Liver (tissue), 9 donors: Measurements from ENCODE around the gene BMP7. TPM values are rescaled to one million over a fixed set of nuclear protein-coding genes. Genes with fewer than 3 reads are reported as not detected.

Experiments
- DNase-seq: peaks from one replicate; pipeline ENCODE4 v3.0.0-alpha.2; 2017; ENCODE audit warnings: low spot score
- H3K27ac ChIP-seq, 2 donors: one replicate each; pipeline ENCODE4 v1.7.0; 2013; ENCODE audit warnings: inconsistent platforms in 2 of 2, low read length in 2 of 2, control low read depth in 1 of 2, low read depth in 1 of 2, mild to moderate bottlenecking in 1 of 2
- H3K27me3 ChIP-seq, 4 donors: one replicate each; pipeline versions ENCODE4 v1.6.1 to v1.7.0; 2013; ENCODE audit warnings: low read length in 3 of 4, inconsistent platforms in 1 of 4, mild to moderate bottlenecking in 1 of 4, moderate library complexity in 1 of 4; ENCODE audit not compliant: control insufficient read depth in 4 of 4, insufficient read depth in 4 of 4
- H3K36me3 ChIP-seq, 4 donors: one replicate each; pipeline versions ENCODE4 v1.6.1 to v1.7.0; 2013; ENCODE audit warnings: low read length in 3 of 4, mild to moderate bottlenecking in 3 of 4, low read depth in 1 of 4, moderate library complexity in 1 of 4; ENCODE audit not compliant: control insufficient read depth in 4 of 4, insufficient read depth in 3 of 4
- H3K4me1 ChIP-seq, 4 donors: one replicate each; pipeline versions ENCODE4 v1.6.1 to v1.7.0; 2013; ENCODE audit warnings: low read length in 3 of 4, mild to moderate bottlenecking in 3 of 4, moderate library complexity in 1 of 4; ENCODE audit not compliant: control insufficient read depth in 4 of 4, insufficient read depth in 4 of 4
- H3K4me3 ChIP-seq, 3 donors: one replicate each; pipeline versions ENCODE4 v1.6.1 to v1.7.0; 2013; ENCODE audit warnings: low read length in 3 of 3, control low read depth in 1 of 3, low read depth in 1 of 3, mild to moderate bottlenecking in 1 of 3
- H3K9ac ChIP-seq, 2 donors: one replicate each; pipeline ENCODE4 v1.7.0; 2013; ENCODE audit warnings: low read length in 2 of 2, mild to moderate bottlenecking in 2 of 2, moderate library complexity in 2 of 2, control low read depth in 1 of 2, low read depth in 1 of 2
- H3K9me3 ChIP-seq, 4 donors: one replicate each; pipeline versions ENCODE4 v1.6.1 to v1.7.0; 2013; ENCODE audit warnings: low read length in 3 of 4; ENCODE audit not compliant: control insufficient read depth in 4 of 4
- EGR1 ChIP-seq, 2 donors: IDR thresholded peaks; 2 replicates each; pipeline ENCODE4 v1.6.1; 2016 to 2018; ENCODE audit warnings: antibody characterized with exemption in 2 of 2, low read depth in 2 of 2
- FOXA1 ChIP-seq: IDR thresholded peaks from 2 replicates; pipeline ENCODE4 v1.6.1; 2016; ENCODE audit warnings: antibody characterized with exemption
- FOXA2 ChIP-seq: IDR thresholded peaks from 2 replicates; pipeline ENCODE4 v1.6.1; 2016; ENCODE audit warnings: antibody characterized with exemption
- GABPA ChIP-seq, 2 donors: IDR thresholded peaks in 1 of 2; conservative IDR thresholded peaks in 1 of 2; 2 replicates each; pipeline ENCODE4 v1.6.1; 2016; ENCODE audit warnings: antibody characterized with exemption in 2 of 2, mild to moderate bottlenecking in 1 of 2, moderate library complexity in 1 of 2
- HNF4A ChIP-seq, 2 donors: conservative IDR thresholded peaks; 2 replicates each; pipeline ENCODE4 v1.6.1; 2016; ENCODE audit warnings: antibody characterized with exemption in 2 of 2, mild to moderate bottlenecking in 2 of 2
- HNF4G ChIP-seq: IDR thresholded peaks from 2 replicates; pipeline ENCODE4 v1.6.1; 2016; ENCODE audit warnings: antibody characterized with exemption
- JUND ChIP-seq, 2 donors: IDR thresholded peaks; 2 replicates each; pipeline ENCODE4 v1.6.1; 2016; ENCODE audit warnings: antibody characterized with exemption in 2 of 2
- NR2F2 ChIP-seq: IDR thresholded peaks from 2 replicates; pipeline ENCODE4 v1.6.1; 2016; ENCODE audit warnings: antibody characterized with exemption
- RAD21 ChIP-seq, 2 donors: IDR thresholded peaks; 2 replicates each; pipeline ENCODE4 v1.6.1; 2016; ENCODE audit warnings: antibody characterized with exemption in 2 of 2, mild to moderate bottlenecking in 2 of 2
- RXRA ChIP-seq, 2 donors: IDR thresholded peaks; 2 replicates each; pipeline ENCODE4 v1.6.1; 2017 to 2018; ENCODE audit warnings: antibody characterized with exemption in 2 of 2, mild to moderate bottlenecking in 1 of 2
- SP1 ChIP-seq: IDR thresholded peaks from 2 replicates; pipeline ENCODE4 v1.6.1; 2018; ENCODE audit warnings: antibody characterized with exemption, mild to moderate bottlenecking
- TAF1 ChIP-seq: conservative IDR thresholded peaks from 2 replicates; pipeline ENCODE4 v1.6.1; 2016; ENCODE audit warnings: antibody characterized with exemption, mild to moderate bottlenecking
- YY1 ChIP-seq: IDR thresholded peaks from 2 replicates; pipeline ENCODE4 v1.6.1; 2016; ENCODE audit warnings: antibody characterized with exemption, mild to moderate bottlenecking
- WGBS: extraction: QIAGEN DNeasy Blood & Tissue Kit; methylation state at CpG from one replicate; pipeline ENCODE4 v1.1.7; 2013; 5-methylcytosine and 5-hydroxymethylcytosine counted together
- polyA plus RNA-seq, 2 donors: library from polyadenylated mRNA; stranded (reverse) in 1 of 2; unstranded in 1 of 2; fragments of 200-250 nt in 1 of 2; fragments of >200 nt in 1 of 2; fragmentation: Nextera tagmentation in 1 of 2; extraction: Ambion mirVana in 1 of 2; gene quantifications; one replicate each; pipeline versions ENCODE4 v1.2.1 to v1.2.3, GENCODE V29; 2013 to 2015
- total RNA-seq, 2 donors: library from RNA; depleted of rRNA; stranded (reverse); fragments of >200 nt; gene quantifications; one replicate each; pipeline ENCODE4 v1.2.3, GENCODE V29; 2014
- TF ChIP-seq, protein P1 (sequence below): IDR thresholded peaks from 2 replicates; pipeline ENCODE4 v1.6.1; 2016; ENCODE audit warnings: antibody characterized with exemption
- TF ChIP-seq, protein P2 (sequence below): IDR thresholded peaks from 2 replicates; pipeline ENCODE4 v1.6.1; 2016; ENCODE audit warnings: antibody characterized with exemption
- TF ChIP-seq, protein P3 (sequence below): IDR thresholded peaks from 2 replicates; pipeline ENCODE4 v1.6.1; 2016; ENCODE audit warnings: antibody characterized with exemption, mild to moderate bottlenecking
- TF ChIP-seq, protein P4 (sequence below): fragments of 150-350 bp; IDR thresholded peaks from 2 replicates; pipeline ENCODE4 v1.5.1; 2017; ENCODE audit warnings: improper control_type of control experiment, low read depth, low read length; ENCODE audit not compliant: missing input control
- donor health status: healthy.
- donor health status: healthy.
- donor health status: healthy.
- donor health status: healthy.
- donor health status: healthy.

BMP7 gene
- total and polyA plus RNA-seq, 4 donors, result not detected

DNA sequence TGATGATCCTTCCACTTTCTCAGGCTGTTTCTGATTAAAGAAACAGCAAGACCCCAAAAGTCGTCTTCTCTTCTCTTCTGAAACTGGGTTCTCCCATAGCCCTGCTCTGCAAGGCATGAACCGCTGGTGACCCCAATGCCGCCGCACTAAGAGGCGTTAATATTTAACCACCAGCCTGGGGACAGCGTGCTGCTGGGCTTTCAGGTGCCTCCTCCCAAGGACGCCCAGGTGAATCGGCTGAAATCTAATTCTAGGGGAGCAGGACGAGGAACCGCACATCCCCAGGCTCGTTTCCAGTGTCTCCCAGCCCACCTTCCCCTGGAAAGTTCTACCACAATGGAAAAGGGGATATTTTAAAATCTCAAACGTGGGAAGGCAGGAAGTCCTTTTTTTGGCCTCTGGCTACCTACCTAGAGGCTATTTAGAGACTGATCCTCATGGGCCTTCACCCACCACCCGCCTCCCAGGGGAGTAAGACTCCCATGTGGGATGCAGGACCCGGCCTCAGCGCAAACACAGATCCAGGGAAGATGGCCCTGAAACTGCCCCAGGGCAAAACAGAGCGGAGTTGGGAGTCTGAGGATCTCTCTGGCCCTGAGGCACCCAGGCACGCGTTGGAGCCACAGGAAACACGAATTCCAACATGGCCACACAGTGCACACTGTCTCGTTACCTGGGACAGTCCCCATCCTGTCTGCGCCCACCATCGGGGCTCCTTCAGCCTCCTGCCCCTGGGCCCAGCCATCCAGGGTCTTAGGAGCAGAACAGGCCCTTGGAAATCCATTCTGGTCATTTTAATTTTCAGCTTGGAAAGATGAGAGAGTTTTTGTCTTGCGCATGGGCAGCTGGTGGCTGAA lies 56.2 kb downstream of the BMP7 start:
- WGBS, result 53% methylated on average over 23 of the region's 23 CpGs
- H3K27ac ChIP-seq, result no peak overlapping the region
- H3K9me3 ChIP-seq, result no peaks in the 10 kb centered on the region
- peak; percentile 47 for DNase-seq
- H3K4me1 ChIP-seq, result peaks cover 3 to 9% (median 7%) of the 10 kb centered on the region in 4 donors
- no peak overlapping the region for H3K4me3 ChIP-seq
- no peaks in the 10 kb centered on the region for H3K36me3 ChIP-seq
- H3K27me3 ChIP-seq, result no peaks in the 10 kb centered on the region
- TF ChIP-seq, protein P1, sequence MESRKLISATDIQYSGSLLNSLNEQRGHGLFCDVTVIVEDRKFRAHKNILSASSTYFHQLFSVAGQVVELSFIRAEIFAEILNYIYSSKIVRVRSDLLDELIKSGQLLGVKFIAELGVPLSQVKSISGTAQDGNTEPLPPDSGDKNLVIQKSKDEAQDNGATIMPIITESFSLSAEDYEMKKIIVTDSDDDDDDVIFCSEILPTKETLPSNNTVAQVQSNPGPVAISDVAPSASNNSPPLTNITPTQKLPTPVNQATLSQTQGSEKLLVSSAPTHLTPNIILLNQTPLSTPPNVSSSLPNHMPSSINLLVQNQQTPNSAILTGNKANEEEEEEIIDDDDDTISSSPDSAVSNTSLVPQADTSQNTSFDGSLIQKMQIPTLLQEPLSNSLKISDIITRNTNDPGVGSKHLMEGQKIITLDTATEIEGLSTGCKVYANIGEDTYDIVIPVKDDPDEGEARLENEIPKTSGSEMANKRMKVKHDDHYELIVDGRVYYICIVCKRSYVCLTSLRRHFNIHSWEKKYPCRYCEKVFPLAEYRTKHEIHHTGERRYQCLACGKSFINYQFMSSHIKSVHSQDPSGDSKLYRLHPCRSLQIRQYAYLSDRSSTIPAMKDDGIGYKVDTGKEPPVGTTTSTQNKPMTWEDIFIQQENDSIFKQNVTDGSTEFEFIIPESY, result no peak
- TF ChIP-seq HNF4A (conservative IDR thresholded peaks at IDR 0.05) (no peak), SP1 (peak; percentile 17), GABPA (IDR thresholded peaks at IDR 0.05 in 1 of 2, conservative IDR thresholded peaks at IDR 0.05 in 1 of 2) (no peak), RXRA (IDR thresholded peaks at IDR 0.05) (peak; percentile 70 to 73)
- TF ChIP-seq, protein P2, sequence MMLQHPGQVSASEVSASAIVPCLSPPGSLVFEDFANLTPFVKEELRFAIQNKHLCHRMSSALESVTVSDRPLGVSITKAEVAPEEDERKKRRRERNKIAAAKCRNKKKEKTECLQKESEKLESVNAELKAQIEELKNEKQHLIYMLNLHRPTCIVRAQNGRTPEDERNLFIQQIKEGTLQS, result no peak
- TF ChIP-seq, protein P3, sequence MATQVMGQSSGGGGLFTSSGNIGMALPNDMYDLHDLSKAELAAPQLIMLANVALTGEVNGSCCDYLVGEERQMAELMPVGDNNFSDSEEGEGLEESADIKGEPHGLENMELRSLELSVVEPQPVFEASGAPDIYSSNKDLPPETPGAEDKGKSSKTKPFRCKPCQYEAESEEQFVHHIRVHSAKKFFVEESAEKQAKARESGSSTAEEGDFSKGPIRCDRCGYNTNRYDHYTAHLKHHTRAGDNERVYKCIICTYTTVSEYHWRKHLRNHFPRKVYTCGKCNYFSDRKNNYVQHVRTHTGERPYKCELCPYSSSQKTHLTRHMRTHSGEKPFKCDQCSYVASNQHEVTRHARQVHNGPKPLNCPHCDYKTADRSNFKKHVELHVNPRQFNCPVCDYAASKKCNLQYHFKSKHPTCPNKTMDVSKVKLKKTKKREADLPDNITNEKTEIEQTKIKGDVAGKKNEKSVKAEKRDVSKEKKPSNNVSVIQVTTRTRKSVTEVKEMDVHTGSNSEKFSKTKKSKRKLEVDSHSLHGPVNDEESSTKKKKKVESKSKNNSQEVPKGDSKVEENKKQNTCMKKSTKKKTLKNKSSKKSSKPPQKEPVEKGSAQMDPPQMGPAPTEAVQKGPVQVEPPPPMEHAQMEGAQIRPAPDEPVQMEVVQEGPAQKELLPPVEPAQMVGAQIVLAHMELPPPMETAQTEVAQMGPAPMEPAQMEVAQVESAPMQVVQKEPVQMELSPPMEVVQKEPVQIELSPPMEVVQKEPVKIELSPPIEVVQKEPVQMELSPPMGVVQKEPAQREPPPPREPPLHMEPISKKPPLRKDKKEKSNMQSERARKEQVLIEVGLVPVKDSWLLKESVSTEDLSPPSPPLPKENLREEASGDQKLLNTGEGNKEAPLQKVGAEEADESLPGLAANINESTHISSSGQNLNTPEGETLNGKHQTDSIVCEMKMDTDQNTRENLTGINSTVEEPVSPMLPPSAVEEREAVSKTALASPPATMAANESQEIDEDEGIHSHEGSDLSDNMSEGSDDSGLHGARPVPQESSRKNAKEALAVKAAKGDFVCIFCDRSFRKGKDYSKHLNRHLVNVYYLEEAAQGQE, result no peak
- H3K9ac ChIP-seq, result no peak overlapping the region

DNA sequence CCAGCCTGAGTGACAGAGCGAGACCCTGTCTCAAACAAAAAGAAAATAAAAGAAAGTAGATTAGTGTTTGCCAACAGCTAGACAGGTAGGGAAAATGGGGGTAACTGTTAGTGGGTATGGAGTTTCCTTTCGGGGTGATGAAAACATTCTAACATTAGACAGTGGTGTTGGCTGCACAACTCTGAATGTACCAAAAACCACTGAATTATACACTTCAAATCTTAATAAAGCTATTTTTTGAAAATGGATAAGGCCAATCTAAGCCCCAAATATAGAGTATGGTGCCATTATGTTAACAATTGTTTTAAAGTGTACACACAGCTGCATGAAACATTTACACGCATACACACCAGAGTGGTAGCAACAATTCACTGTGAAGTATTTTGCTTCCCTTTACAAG lies 57.0 kb downstream of the BMP7 start:
- no peaks in the 10 kb centered on the region for H3K27me3 ChIP-seq
- TF ChIP-seq JUND (IDR thresholded peaks at IDR 0.05) (no peak), YY1 (no peak), TAF1 (no peak), EGR1 (IDR thresholded peaks at IDR 0.05; ENCODE audit: low read depth in 2 of 2) (no peak), HNF4A (conservative IDR thresholded peaks at IDR 0.05) (no peak), RAD21 (IDR thresholded peaks at IDR 0.05) (no peak), FOXA2 (no peak), SP1 (no peak), FOXA1 (no peak), RXRA (IDR thresholded peaks at IDR 0.05) (no peak), HNF4G (no peak), NR2F2 (no peak)
- TF ChIP-seq, protein P3, result no peak
- TF ChIP-seq, protein P2, result no peak
- TF ChIP-seq, protein P1, result no peak
- TF ChIP-seq, protein P4, sequence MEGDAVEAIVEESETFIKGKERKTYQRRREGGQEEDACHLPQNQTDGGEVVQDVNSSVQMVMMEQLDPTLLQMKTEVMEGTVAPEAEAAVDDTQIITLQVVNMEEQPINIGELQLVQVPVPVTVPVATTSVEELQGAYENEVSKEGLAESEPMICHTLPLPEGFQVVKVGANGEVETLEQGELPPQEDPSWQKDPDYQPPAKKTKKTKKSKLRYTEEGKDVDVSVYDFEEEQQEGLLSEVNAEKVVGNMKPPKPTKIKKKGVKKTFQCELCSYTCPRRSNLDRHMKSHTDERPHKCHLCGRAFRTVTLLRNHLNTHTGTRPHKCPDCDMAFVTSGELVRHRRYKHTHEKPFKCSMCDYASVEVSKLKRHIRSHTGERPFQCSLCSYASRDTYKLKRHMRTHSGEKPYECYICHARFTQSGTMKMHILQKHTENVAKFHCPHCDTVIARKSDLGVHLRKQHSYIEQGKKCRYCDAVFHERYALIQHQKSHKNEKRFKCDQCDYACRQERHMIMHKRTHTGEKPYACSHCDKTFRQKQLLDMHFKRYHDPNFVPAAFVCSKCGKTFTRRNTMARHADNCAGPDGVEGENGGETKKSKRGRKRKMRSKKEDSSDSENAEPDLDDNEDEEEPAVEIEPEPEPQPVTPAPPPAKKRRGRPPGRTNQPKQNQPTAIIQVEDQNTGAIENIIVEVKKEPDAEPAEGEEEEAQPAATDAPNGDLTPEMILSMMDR, result no peak
- no peak overlapping the region for H3K9ac ChIP-seq
- no peaks in the 10 kb centered on the region for H3K9me3 ChIP-seq
- H3K4me1 ChIP-seq, result peaks cover 3 to 9% (median 7%) of the 10 kb centered on the region in 4 donors
- DNase-seq, result no peak
- whole genome bisulfite sequencing, result 93% methylated on average over 3 of the region's 3 CpGs
- H3K36me3 ChIP-seq, result no peaks in the 10 kb centered on the region
- H3K27ac ChIP-seq, result no peak overlapping the region
- no peak overlapping the region for H3K4me3 ChIP-seq
